GM18907 (cell line): ENCODE measurements around the gene MED13L.
"Not testable (repeated sequence)": the region's sequence is repeated elsewhere in the genome, so short reads cannot be mapped to it uniquely, and the experiment has no call there.

Source experiments
- ATAC-seq: cut with Tn5 transposase; IDR thresholded peaks from one replicate; pipeline ENCODE4 v1.9.1; 2021; ENCODE audit warnings: mild to moderate bottlenecking, moderate library complexity; ENCODE audit not compliant: unreplicated experiment

MED13L gene

GRCh38 chr12:116133636-116134214 is 143.8 kb downstream of the MED13L start:
- ATAC-seq, result no peak

GRCh38 chr12:116133149-116133548 is 144.3 kb downstream of the MED13L start:
- ATAC-seq, result no peak

DNA sequence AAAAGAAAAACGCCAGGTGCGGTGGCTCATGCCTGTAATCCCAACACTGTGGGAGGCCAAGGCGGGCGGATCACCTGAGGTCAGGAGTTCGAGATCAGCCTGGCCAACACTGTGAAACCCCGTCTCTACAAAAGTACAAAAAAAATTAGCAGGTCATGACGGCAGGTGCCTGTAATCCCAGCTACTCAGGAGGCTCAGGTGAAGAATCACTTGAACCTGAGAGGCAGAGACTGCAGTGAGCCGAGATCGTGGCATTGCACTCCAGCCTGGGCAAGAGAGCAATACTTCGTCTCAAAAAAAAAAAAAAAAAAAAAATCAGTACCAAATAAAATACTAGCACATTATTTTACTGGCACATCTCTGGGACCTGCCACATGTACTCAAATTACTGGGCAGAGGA is 145.5 kb downstream of the MED13L start:
- ATAC-seq, result not testable (repeated sequence)

DNA sequence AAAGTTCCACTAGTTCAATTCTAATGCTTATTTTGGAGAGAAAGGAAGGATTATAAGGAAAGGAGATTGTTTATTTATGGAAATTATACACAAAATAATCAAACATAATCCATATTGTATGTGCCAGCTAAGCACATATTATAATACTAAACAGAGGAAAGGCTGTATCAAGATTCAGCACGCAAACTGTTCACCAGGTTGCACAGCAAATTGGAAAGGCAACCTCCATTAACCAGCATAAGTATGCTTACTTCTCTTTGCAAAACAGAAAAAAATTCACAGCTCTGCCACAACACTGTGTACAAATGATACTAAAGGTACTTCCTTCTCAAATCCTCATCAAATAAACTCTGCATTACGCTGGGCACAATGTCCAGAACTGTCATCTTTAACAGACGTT is 146.3 kb downstream of the MED13L start:
- ATAC-seq, result no peak

DNA sequence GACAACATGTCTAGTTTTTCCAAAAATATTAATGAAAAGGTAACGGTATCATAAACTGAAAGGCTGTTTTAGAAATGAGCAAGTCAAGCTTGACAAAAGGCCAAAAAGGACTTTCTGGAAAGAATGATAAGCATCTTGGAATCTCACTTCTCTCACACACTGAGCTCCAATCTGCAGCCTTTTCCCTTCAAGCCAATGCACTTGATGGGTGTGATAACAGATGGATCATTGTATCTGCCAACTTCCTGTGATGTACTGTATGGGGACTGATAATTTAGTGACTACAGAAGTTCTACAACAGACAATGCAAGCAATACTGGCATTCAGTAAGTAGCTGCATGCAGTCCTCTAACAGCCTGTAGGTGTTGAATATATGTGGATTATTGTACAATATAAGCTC is 147.1 kb downstream of the MED13L start:
- ATAC-seq, result no peak

- no peak for ATAC-seq
Measured at GRCh38 chr12:116128779-116129178, 148.7 kb downstream of the MED13L start.

GRCh38 chr12:116127859-116128258 is 149.6 kb downstream of the MED13L start:
- no peak for ATAC-seq

GRCh38 chr12:116126610-116127009 is 150.9 kb downstream of the MED13L start:
- no peak for ATAC-seq

DNA sequence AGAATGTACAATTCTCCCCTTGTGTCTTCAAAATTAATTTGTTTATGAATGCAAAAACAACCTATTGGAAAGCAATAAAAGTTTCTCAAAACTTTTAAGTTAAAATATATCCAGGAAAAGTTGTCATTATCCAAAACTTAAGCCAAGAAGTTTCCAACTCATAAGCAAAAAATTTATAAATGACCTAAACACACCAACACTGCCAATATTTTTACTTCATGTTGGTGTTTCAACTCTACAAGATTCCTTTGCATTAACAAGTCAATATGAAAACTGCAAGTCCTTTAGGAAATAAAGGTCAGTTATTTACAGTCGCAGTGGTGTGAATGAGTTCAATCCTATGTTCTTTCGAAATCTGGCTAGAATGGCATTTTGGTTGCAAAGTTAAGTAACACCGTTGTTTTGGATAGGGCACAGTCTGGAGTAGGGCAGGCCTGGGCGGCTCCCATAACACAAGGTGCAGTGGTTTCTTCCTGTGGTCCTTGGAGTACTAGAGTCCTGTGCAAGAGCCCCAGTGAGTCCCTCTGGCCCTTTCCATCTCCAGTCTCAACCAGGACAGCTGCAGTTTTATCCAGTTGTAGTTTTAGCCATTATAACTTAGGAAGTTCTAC is 151.4 kb downstream of the MED13L start:
- ATAC-seq, result no peak

GRCh38 chr12:116125084-116125483 is 152.4 kb downstream of the MED13L start:
- ATAC-seq, result no peak

- ATAC-seq, result peak; percentile 82
Measured at GRCh38 chr12:116123451-116124258, 153.8 kb downstream of the MED13L start.

- no peak for ATAC-seq
Measured at GRCh38 chr12:116122628-116123027, 154.9 kb downstream of the MED13L start.

- ATAC-seq, result no peak
Measured at GRCh38 chr12:116121453-116121871, 156.0 kb downstream of the MED13L start.

GRCh38 chr12:116116650-116117424 is 160.7 kb downstream of the MED13L start:
- no peak for ATAC-seq

DNA sequence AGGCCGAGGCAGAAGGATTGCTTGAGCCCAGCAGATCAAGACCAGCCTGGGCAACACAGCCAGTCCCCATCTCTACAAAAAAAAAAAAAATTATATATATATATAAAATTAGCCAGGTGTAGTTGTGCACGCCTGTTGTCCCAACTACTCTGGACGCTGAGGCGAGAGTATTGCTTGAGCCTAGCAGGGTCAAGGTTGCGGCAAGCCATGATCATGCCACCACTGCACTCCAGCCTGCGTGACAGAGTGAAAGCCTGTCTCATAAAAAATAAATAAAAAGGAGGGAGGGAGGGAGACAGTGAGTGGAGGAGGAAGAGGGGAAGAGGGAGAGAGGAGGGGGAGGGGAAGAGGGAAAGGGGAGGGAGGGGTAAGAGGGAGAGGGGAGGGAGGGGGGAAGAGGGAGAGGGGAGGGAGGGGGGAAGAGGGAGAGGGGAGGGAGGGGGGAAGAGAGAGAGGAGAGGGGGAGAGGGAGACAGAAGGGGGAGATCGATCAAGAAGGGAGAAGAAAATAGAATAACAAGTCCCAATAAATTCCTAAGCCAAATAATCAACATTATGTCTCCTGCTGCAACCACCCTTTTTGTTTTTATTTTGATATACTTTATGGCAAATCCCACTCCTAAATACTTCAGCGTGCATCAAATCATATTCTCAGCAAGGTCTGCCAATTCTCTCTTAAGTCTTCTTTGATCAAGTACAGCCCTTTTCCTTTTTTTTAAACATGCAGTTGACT is 163.9 kb downstream of the MED13L start:
- no peak for ATAC-seq

GRCh38 chr12:116106870-116107269 is 170.6 kb downstream of the MED13L start:
- no peak for ATAC-seq

- ATAC-seq, result no peak
Measured at GRCh38 chr12:116104167-116104767, 173.2 kb downstream of the MED13L start.

DNA sequence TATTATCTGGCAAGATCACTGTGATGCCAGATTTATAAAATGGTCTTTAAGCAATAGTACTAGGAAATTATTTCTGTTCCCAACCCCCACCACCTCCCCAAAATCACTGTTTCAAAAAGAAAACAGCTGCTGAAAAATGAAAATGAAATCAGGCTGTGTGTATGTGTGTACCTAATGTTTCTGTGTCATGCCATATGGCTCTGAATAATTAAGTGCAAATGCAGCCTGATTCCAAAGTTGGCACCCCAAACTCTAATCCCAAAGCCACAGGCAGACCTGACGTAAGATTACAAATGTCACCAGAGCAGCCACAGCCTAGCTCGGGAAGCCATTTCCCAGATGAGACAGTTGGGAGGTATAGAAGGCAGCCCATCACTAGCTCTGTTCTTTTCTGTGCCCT is 175.5 kb downstream of the MED13L start:
- no peak for ATAC-seq

DNA sequence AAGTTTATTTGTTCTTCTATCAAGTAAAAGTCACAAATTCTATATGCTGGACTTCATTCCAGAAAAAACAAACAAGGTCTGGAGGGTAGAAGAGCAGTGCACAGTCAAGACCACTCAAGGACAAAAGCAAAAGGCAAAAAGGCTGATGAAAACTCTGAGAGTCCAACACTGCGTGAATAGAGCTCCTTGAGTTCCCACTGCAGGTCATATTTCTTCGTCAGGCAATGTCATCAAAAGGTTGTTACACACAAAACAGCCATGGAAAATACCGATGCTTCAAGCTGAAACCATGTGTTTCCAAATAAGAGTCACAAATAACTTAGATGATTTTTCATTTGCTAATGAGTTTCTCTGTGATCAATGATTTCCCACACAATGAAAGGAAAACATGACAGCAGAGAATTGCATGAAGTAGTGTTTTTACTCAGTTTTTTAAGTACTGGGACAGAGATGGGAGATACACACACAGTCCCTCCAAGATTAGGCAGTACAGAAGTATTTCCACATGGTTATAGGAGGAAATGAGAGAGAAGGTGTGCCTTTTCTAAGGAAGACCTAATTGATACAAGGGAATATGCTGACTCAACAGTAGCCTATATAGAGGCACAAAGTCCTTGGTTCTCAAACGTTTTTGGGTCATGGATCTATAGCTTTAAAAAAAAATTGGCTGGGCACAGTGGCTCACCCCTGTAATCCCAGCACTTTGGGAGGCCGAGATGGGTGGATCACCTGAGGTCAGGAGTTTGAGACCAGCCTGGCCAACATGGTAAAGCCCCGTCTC is 177.7 kb downstream of the MED13L start:
- no peak for ATAC-seq

DNA sequence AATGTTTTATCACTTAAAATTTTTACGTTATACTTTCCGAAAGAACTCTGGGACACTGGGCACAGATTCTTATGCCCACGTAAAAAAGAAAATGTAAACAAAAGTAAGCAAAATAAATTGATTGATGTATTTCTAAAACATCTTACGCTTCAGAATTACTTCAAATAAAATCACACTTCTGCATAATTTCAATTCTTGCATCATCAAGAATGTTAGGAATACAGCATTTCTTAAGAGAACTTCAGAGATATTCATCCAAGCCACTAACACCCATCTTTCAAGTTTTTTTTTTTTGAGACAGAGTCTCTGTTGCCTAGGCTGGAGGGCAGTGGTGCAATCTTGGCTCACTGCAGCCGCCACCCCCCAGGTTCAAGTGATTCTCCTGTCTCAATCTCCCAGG is 180.6 kb downstream of the MED13L start:
- ATAC-seq, result no peak
